Activated CD4-positive, alpha-beta T cell treated with anti-CD3 and anti-CD28 coated beads, Interleukin-2, amount 50 U/mL, for 48 hours (primary cell): ENCODE data around the gene BCAS3.
A peak's percentile ranks its signal among the peaks of the same experiment; 100 is the strongest.

Experiments used
- DNase-seq, 2 experiments: peaks; one replicate each; pipeline ENCODE4 v3.0.0-alpha.2; 2020

BCAS3 gene

DNA sequence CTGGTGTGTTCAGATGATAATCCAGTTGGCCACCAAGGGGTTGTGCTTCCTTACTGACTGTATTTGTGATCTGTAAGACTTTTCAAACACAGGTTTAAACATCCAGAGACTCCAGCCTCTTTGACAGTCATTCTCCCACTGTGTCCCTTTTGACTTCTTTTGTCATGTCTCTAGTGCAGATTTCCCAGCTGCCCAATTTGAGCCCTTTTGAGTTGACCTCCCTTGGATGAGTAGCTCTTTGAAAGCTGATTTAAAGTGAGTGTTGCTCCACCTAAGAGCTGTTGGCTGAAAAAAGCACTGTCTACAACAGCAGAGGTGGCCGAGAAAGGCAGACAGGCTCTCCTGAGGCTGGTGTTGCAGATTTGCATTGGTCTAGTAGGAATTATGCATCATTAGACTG lies 533.6 kb downstream of the BCAS3 start:
- DNase-seq, result no peak

DNA sequence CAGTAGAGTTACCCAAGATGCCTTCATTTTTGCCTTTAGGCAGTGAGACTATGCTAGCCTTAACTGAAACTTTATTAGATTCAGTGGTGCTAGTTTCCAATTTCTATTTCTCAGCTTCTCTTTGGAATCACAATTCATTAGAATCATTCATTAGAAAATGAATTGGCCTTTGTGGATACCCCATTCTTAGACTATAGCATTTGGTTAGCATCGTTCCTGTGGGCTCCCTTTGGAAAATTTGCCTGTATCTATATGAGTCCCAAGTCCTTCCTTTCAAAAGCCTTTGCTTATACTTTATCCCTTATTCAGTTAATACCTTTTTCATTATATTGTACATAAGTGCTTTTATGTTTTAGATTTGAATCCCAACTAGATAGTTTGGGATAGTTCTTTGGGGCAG lies 535.0 kb downstream of the BCAS3 start:
- no peak for DNase-seq

DNA sequence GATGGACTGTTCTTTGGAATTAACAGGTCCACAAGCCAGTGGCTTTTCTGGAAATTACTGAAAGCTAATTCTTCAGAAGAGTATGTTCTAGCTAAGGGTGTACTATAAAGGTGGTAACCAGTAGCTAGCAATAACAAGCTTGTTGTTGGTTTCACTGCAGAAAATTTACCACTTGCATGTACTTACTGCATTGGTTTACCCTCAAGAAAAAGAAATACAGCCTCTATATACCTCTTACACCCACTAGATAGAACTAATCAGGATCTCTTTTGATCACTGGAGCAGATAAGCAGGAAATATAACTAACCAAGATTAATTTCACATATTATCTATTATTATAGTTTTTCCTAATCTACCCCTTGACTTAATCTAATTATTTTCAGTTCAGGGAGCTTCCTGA lies 537.1 kb downstream of the BCAS3 start:
- no peak for DNase-seq

DNA sequence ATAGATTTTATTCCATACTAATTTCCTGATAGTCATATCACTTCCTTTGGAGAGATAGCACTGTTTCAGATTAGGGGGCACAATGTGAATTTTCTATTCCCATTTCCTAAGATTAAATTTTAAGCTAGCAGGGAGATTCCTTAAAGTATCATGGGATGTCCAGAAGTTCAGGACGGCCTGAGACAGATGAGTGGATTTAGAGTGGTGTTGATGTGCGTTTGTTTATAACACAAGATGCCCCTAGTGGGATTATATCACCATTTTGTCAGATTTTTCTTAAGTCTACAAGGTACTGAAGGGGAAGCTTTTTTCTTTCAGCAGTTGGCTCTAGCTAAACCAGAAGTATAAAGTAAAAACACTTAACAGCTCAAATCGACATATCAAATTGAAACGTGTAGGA lies 538.4 kb downstream of the BCAS3 start:
- DNase-seq, result no peak

DNA sequence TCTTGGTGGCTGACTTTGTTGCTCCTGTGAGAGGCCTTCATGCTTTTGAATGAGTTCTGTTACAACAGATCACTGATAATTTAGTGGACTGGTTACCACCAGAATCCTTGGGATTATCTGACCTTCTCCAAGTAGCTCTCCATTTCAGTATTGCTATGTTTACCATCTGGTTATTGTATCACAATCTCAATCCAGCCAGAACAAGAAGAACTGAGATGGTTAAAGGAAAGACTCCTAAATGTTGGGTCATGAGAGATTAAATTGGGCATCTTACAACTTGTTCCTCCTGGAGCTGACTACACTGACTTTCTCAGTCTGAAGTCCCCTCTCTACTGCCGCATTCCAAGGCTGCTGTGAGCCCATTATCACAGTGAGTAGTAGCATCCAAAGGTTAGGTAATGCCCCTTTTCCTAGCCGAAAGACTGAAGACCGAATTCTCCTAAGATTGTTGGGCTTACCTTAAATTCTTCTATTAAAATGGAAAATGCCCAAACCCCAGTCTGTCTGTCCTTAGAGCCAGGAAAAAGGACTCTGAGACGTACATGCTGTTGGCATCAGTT lies 540.3 kb downstream of the BCAS3 start:
- DNase-seq, result no peak

DNA sequence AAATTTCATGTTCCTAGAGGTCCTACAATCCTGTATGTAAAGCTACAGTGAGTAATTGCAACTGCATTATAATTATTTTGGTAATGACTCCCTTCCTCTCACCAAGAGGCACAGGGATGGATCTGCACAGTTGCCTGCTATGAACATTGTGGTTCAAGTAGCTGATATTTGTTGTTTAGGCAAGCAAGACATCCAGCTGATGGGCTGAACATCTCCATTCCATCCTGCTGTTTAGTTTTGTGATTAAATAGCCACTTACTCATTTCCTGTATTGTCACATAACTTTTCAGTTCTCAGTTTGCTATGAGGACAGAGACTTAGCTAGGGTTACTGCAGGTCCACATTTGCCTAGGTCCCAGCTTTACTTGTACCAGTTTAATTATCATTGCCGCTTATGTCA lies 540.8 kb downstream of the BCAS3 start:
- DNase-seq, result no peak

DNA sequence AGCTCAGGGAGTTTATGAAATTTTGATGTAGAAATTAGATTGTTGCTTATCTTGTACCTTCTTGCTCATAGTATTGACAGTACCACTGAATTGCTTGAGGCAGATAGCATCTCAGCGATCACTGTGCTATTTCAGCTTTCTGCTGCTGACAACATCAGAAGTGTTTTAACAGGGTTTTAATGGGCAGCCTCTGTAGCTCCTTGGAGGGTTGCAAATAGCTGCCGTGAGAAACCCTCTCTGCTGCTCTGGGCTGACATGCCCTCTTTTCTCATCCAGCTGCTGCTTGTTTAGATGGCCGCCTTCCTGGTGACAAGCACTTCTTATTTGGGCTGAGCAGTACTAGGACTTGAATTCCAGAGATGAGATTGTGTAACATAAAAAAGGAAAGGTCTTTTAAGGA lies 541.8 kb downstream of the BCAS3 start:
- no peak for DNase-seq

DNA sequence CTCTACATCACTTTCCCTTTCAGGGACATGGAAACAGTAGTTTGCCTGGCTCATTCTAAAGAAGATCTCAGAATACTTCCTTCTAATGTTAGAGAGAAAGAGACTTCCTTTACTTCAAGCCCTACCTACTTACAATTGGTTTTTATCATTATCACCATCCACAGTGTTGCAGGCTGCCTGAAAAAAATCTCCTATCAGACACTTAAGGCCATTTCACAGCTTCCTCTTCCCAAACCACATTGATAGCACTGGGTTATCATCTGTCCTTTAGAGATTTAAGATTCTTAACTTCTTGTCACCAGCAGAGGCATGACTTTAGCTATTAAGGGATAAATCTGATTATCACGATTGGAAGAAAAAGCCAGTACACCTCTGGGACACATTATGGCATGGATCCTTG lies 543.5 kb downstream of the BCAS3 start:
- DNase-seq, result no peak

DNA sequence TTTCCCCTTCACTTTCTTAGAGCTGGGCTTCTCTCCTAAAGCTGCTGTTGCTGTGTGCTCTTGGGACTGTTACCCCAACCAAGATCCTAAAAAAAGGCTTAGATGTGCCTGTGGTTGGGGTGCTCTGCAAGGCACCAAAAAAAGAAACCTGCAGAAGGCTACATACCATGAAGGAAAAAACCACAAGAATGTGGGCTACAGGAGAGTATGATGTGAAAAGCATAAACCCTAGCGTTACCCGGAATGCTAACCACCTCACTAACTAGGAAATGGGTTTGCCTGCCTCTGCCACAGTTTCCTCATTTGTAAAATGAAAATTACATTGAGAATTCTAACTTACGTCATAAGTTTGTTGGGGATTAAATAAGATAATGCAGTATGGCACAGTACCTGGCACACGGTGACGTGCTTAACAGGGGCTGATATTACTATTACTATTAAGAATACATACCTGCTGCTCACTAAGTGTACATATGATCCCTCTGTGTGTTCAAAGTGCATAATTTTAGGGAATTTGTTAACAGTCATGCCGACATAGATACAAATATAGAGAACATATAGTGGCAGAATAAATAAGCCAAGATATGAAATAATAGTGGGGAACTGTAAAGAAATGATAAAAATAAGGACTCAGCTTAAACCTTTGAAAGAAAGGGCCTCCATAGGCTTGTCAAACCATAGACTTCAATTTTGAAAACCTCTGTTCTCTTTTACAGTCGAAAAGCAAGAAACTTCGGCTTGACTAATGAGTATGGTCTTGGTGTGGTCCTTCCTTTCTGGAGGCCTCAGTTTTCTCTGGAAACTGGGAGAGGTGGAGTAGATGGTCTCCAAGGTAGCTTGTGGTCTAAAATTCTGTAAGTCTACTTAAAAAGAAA lies 544.2 kb downstream of the BCAS3 start:
- DNase-seq, result peak; percentile 17 to 22

DNA sequence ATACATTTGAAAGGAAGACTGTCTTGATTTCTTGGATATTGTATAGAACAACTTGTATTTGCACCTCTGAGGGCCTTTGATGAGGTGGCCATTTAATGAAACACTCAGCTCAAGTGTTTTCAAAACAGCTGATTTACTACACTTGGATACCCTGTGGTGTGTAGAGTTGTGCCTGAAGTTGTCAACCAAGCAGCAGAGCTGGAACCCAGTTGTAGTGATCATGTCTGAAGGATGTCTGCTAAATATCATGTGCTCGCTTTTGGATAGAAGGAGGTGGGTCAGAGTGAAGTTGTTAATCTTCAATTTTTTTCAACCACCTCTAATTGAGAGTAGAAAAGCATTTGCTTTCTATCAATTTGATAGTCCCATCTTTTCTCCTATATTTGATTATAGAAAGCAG lies 546.1 kb downstream of the BCAS3 start:
- DNase-seq, result no peak

DNA sequence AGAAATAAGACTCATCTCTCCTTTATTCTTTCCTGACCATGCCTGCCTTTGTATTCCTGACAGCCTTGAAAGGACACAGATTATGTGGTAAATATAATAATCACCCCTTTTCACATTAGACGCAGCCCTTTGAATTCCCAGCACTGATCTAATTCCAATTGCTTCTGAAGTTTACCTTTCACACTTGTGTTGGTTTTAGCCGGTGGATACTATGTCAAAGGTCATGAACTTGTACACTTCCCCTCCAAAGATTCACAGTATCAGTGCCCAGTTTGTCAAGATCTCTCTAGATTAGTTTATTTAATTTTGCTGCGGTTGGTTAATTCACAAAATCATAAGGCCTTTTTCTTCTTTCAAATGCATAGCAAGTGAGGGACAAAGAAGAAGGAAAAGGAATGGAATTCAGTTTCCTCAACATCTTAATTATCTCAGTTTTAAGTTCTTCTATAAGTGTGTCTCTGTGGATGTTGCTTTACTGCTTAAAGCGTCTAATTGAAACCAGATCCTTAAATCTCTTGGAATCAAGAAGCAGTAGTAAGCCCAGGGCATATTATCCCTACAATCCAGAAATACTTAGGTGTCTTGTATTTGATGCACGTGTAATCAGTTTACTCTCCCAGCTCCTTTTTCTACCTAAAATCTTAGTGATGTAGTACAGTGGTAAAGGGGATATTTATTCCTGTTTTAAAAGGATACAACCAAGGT lies 547.7 kb downstream of the BCAS3 start:
- DNase-seq, result no peak

DNA sequence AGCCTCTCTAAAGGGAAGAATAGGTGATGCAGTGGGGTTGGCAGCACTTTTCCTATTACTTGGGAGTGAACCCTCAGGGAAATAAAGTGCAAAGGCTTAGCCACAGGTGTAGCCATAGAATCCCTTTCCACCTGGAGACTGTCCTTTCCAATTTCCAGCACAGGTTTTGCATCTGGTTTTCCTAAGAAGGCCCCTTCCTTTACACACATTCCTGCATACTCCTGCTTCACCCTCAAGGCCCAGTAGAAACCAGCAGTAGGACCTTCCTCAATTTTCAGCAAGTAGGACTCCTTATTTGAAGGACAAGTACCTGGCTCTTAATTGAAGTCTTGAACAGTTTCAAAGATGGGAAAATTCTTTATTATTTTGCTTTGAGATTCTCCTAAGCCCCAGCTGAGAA lies 550.2 kb downstream of the BCAS3 start:
- DNase-seq, result no peak

DNA sequence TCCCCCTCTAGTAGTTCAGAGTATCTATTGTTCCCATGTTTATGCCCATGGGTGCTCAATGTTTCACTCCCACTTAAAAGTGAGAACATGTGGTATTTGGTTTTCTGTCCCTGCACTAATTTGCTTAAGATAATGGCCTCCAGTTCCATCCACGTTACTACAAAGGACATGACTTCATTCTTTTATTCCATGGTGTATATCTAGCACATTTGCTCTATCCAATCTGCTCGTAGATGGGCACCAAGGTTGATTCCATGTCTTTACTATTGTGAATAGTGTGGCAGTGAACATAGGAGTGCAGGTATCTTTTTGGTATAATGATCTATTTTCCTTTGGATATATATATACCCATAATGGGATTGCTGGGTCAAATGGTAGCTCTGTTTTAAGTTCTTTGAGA lies 552.8 kb downstream of the BCAS3 start:
- DNase-seq, result no peak

DNA sequence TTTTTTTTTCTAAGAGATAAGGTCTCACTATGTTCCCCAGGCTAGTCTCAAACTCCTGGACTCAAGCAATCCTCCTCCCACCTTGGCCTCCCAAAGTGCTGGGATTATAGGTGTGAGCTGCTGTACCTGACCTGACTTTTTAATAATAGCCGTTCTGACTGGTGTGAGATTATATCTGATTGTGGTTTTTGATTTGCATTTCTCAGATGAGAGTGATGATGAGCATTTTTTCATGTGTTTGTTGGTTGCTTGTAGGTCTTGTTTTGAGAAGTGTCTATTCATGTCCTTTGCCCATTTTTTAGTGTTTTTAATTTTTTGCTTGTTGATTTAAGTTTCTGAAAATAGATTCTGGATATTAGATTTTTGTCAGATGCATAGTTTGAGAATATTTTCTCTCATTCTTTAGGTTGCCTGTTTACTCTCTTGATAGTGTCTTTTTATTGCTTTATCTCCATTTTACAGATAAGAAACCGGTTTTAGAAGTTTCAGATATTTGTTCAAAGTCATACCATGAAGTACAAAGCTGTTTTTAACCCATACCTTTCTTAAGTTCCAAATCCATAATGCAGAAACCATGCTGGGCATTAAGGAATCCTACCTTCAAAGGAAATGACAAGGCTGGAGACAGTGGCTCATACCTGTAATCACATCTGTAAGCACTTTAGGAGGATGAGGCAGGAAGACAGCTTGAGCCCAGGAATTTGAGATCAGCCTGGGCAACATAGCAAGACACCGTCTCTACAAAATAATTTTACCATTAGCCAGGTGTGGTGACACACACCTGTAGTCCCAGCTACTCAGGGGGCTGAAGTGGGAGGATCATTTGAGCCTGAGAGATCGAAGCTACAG lies 553.5 kb downstream of the BCAS3 start:
- no peak for DNase-seq

DNA sequence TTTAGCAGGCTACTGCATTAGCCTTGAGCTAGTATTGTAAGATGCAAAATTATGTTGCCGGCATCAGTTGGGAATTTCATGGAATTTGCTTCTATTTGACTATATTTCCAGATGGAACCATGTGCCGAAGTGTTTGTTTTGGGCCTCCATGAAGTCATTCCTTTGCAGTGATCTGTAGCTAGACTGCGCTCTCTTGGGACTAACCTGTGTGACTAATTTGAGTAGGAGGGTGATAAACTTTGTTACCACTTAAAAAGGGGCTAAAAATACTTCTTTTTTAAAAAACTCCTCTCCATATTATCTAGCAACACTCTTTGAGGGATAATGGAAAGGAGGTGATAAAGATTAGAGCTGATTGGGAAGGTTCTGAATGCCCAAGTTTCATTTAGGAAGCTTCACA lies 555.2 kb downstream of the BCAS3 start:
- no peak for DNase-seq

DNA sequence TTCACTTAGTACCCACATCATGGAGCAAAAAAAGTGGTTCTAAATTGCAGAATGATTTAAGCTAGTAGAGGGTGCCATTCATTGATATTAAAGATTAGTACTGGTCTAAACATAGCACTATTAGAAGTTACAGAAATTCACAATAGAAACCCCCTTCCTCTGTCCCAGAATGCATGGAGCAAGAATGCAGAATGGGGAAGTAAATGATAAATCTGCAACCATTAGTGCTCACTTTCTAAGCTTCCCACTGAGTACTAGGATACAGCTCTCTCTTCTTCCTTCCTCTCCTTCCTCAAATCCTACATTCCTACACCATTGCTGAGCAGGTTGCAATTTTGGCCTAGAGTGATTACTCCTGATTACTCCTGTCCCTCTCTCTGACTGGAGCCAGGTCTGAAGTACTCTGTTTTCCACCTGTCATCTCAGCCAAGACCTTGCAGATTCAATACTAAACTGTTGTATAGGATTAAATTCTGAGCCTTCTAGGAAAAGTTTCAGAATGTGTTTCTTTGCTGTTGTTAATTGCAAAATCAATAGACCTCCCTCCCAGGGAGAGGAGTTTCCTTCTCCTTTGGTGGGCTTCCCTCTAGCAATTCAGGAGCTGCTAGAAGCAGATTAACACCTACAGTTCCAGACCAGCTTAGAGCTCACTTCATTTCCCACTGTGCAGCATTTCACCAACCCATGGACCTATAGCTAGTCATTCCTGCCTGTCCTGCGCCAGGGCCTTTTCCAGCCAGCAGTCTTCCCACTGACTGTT lies 556.5 kb downstream of the BCAS3 start:
- no peak for DNase-seq

DNA sequence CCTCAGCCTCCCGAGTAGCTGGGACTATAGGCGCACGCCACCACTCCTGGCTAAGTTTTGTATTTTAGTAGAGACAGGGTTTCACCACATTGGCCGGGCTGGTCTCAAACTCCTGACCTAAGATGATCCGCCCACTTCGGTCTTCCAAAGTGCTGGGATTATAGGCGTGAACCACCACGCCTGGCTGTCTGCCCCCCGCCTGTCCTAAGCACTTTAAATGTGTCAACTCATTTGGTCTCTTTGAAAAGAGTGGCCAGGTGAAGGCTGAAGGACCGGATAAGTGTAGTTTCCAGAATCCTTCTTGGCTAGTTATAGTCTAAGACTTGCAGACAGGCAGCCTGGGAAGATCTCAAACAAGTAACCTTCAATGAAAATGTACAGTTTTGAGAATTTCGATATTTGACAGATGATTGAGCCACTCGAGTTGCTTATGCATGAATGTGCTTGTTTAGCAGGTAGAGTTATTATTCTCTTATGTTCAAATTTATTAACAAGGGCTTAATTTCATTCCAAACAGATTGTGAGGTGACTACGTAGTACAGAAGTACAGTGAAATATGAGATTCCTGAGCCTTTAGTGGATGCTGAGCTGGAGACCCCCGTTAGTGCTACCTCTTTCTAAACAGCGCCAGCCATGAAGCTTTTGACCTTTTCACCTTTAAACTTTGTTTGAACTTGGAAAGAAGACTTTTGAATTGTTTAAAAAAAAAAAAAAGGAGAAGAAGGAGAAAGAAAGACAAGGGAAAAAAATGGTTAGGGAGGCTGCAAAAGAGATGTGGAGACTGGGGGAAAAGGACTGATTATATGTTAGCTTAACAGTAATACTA lies 557.6 kb downstream of the BCAS3 start:
- no peak for DNase-seq

DNA sequence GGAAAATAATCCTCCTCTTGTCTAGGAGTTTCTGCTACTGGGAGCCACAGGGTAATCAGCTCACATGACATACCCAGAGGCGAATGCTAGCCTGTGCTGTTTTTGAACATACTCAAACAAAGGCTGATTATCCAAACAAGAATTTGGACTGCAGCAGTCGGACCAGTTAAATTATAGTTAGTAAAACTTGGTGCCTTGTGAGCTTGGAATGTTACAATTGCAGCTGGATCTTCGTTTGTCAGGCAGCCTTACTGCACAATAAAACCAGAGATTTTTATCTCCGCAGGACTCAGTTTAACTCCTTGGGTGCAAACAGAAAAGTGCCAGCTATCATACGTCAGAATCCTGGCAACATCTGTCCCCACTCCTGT lies 558.2 kb downstream of the BCAS3 start:
- DNase-seq, result no peak

DNA sequence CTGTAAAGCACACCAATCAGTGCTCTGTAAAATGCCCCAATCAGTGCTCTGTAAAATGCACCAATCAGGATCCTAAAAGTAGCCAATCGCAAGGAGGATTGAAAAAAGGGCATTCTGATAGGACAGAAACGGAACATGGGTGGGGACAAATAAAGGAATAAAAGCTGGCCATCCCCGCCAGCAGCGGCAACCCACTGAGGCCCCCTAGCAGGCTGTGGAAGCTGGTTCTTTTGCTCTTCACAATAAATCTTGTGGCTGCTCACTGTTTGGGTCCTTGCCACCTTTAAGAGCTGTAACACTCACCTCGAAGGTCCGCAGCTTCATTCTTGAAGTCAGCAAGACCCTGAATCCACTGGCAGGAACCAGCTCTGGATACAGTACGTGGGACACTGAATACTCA lies 559.6 kb downstream of the BCAS3 start:
- no peak for DNase-seq

DNA sequence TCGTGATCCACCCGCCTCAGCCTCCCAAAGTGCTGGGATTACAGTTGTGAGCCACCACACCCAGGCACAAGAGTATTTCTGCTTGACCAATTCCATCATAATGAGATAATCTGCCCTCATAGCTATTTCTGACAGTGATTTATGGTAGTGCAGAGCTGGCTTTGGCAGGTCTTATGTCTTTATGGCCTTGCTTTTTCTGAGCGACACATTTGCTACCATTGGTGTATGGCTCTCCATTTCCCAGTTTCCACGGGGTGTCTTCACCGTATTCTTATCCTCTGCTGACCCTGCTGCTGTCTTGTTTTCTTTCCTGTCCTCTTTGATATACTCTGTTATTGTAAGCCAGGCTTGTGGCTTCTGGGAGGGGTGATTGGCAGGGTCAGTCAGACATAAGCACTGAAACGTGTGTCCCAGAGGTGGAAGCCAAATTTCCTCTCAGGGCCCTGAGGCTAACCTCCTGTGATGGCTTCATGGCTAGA lies 560.8 kb downstream of the BCAS3 start:
- DNase-seq, result no peak

DNA sequence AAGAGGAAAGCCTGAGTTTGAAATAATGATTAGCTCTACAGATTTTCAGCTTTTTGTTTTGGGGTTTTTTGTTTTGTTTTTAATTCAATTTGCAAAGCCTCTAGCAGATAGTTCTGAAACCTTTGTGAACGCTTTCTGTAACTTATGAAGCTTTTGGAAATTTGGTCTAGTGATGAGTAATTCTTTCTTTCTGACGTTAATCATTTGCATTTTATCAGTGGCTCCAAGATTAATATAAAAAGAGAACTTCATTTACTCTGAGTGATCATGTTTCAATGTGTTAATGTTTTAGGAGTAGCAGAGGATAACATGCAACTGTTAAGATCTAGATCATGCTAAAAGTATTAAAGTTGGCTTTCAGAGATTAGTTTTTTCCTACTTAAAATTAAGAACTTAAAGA lies 561.7 kb downstream of the BCAS3 start:
- no peak for DNase-seq
